Activated T-cell treated with anti-CD3 and anti-CD28 coated beads for 4 hours (primary cell): ENCODE data around the gene GCNT2.
"Not testable (repeated sequence)": the region's sequence is repeated elsewhere in the genome, so short reads cannot be mapped to it uniquely, and the experiment has no call there.

Experiments
- DNase-seq: peaks from one replicate; pipeline ENCODE4 v3.0.0-alpha.2; 2020

Gene GCNT2

GRCh38 chr6:10613723-10614122 is 92.6 kb downstream of the GCNT2 start:
- no peak for DNase-seq

DNA sequence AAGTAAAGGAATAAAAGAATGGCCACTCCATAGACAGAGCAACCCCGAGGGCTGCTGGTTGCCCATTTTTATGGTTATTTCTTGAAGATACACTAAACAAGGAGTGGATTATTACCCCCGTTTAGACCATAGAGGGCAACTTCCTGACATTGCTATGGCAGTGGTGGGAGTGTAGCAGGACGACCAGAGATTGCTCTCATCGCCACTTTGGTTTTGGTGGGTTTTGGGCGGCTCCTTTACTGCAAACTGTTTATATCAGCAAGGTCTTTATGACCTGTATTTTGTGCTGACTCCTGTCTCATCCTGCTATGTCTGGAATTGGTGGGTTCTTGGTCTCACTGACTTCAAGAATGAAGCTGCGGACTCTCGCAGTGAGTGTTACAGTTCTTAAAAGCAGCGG is 94.5 kb downstream of the GCNT2 start:
- no peak for DNase-seq

- not testable (repeated sequence) for DNase-seq
Measured at GRCh38 chr6:10616266-10616665, 95.1 kb downstream of the GCNT2 start.

DNA sequence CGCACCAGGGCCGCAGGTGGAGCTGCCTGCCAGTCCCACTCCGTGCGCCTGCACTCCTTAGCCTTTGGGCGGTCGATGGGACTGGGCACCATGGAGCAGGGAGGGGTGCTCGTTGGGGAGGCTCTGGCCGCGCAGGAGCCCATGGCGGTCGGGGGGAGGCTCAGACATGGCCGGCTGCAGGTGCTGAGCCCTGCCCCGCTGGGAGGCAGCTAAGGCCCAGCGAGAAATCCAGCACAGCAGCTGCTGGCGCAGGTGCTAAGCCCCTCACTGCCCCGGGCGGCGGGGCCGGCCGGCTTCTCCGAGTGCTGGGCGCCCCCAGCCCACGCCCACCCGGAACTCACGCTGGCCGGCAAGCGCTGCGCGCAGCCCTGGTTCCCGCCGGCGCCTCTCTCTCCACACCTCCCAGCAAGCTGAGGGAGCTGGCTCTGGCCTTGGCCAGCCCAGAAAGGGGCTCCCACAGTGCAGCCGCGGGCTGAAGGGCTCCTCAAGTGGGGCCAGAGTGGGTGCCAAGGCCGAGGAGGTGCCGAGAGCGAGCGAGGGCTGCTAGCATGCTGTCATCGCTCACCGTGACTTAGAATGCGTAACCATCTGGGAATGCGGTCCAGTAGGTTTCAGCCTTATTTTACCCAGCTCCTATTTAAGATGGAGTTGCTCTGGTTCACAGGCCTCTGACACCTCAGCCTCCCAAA is 96.0 kb downstream of the GCNT2 start:
- DNase-seq, result no peak

DNA sequence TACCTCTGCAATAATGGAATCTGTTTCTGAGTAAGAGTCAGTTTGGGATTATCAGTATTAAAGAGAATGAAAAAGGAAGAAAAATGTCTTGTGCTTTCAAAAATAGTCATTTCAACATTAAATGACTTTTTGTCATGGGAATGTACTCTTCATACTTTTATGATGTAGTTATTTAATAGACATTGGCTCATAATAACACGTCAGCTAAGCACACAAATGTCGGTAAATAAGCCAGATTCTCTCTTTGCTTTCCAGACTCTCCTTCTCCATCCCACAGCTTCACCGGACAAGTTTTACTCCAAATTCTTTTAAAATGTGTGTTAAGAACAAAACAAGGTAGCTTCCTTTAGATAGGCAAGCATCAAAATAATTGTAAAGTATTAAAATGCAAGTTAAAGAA is 97.3 kb downstream of the GCNT2 start:
- DNase-seq, result no peak

DNA sequence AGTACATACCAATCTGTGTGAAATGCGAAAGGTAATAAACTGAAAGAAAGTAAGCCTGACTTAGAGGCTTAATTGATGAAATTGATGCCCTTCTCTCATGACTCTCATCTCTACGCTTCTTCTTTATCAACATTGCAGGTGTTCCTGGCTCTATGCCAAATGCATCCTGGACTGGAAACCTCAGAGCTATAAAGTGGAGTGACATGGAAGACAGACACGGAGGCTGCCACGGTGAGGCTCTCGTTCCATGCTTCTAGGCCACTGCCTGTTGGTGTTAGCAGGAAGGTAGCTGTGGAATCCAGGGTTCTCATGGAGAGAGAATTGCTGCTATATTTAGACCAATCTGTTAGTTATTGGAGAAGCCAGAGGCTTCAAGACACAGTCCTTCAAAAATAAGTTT is 100.1 kb downstream of the GCNT2 start:
- DNase-seq, result no peak

DNA sequence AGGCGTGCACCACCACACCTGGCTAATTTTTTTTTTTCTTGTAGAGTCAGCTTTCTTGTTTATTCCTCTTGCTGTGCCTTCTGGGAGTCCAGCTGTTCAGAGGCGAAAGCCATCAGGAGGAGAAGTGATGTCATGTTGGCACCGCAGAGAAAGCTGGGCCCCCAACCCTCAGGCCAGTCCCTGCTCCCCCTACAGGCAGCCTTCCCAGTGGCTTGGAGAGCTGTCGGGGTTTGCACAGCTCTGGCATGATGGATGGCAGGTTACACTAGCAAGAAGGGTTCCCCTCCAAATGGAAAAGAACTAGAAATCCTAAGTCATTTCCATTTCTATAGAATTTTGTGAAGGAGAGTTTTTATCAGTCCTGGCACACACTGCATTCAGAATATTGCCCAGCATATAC is 100.7 kb downstream of the GCNT2 start:
- DNase-seq, result no peak

DNA sequence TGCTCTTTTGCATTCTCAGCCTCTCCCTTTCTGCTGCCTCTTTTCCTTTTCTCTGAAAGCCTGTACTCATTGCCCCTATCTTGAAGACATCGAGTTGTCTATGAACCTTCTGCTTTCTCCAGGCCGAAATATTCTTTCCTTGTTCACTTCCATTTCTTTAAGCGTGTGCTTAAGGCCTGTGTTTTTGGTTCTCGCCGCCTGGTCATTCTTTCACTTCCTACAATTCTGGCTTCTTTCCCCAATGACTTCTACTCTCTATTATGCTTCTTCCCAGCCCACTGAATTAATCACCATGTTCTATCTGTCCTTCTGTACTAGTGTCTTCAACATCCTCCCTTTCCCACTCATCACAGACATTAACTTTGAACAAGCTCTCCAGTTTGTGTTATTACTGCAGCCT is 103.7 kb downstream of the GCNT2 start:
- DNase-seq, result no peak

- no peak for DNase-seq
Measured at GRCh38 chr6:10626154-10626741, 105.1 kb downstream of the GCNT2 start.

- no peak for DNase-seq
Measured at GRCh38 chr6:10627800-10628199, 106.6 kb downstream of the GCNT2 start.

GRCh38 chr6:10630178-10630577 is 109.0 kb downstream of the GCNT2 start:
- DNase-seq, result no peak

GRCh38 chr6:10633216-10633615 is 112.1 kb downstream of the GCNT2 start:
- no peak for DNase-seq

DNA sequence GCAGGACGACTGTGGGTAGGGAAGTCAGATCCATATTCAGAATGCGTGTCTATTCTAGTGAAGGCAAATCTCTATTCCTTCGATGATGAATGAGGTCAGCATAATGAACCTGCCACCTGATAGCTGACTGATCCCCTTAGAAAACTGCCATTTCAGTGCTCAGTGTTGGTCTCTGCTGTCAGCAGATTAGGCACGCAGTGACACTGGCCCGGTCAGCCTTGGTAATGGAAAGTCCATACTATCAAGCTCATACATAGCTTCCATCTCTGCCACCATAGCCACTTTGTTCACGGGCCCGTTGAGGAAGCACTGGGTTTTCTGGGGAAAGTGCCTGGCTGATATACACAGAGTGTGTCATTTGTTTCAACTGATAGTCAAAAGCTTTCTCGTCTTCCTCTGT is 119.3 kb downstream of the GCNT2 start:
- no peak for DNase-seq

GRCh38 chr6:10641528-10641927 is 120.4 kb downstream of the GCNT2 start:
- DNase-seq, result no peak

DNA sequence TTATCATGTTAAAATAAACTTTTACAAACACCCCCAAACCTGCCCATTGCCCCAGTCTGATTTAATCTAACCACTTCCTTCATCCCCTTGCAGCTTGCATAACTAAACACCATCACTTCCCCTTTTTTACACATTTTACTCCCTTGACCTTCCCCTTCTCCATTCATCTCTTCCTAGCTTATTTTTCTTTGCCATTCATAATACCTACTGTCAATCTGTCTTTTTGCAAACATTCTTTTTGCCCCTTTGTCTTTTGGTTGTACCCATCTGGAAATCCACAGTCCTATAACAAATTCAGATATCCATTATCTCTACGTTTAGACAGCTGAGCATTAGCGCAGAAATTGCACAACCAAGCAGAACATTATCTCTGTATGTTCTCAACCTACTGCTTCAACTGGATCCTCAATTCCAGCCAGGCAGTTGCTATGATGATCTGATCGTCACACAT is 122.1 kb downstream of the GCNT2 start:
- no peak for DNase-seq

DNA sequence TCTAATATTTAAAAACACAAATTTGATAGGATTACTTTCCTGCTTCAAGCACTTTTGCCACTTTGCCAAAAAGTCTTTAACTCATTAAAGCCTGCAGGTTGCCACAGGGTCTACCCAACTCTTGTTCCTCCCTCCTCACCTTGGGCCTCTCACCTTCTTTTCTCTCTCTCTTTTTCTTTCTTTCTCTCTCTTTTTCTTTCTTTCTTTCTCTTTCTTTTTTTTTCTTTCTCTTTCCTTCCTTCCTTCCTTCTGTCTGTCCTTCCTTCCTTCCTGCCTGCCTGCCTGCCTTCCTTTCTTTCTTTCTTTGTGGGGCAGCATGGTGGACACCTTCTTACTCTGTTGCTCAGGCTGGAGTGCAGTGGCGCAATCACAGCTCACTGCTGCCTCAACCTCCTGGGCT is 123.1 kb downstream of the GCNT2 start:
- no peak for DNase-seq

DNA sequence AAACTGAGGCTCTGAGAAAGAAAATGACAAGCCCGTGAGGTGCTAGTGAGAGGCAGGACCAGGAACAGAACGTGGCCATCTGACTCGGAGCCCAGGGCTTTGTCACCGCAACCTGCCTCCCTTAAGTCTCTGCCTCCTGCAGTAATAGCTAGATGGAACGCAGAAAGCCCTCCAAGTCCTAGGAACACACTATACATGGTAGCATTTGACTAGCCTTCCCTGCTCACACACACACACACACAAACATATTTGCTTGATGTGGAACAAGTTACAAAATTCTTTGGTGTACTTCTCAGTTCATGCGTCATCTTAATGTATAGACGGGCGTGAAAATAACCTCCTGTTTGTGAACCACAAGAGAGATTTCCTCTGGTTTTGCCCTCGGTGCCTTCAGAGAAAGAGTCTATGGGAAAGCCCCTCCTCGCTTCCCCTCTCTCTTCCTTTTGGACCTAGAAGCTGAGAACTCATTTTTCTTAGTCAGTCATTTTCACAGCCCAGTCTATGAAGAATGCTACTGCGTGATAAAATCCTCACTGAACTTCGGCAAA is 134.4 kb downstream of the GCNT2 start:
- no peak for DNase-seq

- DNase-seq, result no peak
Measured at GRCh38 chr6:10658910-10659698, 138.0 kb downstream of the GCNT2 start.

- no peak for DNase-seq
Measured at GRCh38 chr6:10659699-10660348, 138.7 kb downstream of the GCNT2 start.

DNA sequence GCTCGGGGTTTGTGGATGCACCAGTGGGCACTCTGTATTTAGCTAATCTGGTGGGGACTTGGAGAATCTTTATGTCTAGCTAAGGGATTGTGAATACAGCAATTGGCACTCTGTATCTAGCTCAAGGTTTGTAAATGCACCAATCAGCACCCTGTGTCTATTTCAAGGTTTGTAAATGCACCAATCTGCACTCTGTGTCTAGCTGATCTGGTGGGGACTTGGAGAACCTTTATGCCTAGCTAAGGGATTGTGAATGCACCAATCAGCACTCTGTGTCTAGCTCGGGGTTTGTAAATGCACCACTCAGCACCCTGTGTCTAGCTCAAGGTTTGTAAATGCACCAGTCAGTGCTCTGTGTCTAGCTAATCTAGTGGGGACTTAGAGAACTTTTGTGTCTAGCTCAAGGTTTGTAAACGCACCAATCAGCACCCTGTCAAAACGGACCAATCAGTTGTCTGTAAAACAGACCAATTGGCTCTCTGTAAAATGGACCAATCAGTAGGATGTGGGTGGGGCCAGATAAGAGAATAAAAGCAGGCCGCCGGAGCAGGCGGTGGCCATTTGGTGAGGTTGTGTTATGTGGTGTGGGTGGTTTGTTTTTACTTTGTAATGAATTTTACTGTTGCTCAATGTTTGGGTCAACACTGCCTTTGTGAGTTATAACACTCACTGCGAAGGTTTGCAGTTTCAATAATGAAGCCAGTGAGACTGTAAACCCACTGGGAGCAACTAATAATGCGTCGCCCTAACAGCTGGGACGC is 139.5 kb downstream of the GCNT2 start:
- DNase-seq, result not testable (repeated sequence)

DNA sequence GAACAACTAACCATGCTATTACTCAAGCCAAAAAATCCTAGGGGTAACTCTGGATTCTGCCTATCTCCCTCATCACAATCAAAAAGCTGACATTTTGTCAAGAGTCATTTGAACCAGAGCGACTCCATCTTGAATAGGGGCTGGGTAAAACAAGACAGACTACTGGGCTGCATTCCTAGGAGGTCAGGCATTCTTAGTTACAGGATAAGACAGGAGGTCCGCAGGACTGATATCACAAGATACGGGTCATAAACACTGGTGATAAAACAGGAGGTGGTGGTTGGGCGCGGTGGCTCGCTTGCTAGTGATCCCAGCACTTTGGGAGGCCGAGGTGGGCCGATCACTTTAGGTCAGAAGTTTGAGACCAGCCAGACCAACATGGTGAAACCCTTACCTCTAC is 141.1 kb downstream of the GCNT2 start:
- DNase-seq, result no peak

- no peak for DNase-seq
Measured at GRCh38 chr6:10662742-10663141, 141.6 kb downstream of the GCNT2 start.

DNA sequence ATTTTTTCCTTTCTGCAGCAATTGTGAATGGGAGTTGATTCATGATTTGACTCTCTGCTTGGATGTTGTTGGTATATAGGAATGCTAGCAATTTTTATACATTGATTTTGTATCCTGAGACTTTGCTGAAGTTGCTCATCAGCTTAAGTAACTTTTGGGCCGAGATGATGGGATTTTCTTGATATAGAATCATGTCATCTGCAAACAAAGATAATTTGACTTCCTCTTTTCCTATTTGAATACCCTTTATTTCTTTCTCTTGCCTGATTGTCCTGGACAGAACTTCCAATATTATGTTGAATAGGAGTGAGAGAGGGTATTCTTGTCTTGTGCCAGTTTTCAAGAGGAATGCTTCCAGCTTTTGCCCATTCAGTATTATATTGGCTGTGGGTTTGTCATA is 144.4 kb downstream of the GCNT2 start:
- not testable (repeated sequence) for DNase-seq
